Measurements from ENCODE around the gene SLC25A25.

DNA sequence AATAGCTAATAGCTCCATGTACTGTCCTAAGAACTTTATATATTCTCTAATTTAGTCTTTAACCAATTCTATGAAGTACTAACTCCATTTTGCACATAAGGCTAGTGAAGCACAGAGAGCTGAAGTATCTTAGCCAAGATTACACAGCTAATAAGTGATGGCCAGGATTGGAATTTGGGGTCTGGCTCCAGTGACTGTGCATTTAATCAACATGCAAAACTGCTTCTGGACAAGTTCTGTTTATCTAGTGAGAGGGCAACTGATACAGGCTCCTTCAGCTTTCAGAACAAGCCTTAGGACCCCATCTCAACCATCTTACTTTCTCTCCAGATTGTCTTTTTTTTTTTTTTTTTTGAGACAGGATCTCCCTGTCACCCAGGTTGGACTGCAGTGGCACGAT is 21.3 kb downstream of the SLC25A25 start:
- TF ChIP-seq POLR2AphosphoS5 (IDR thresholded peaks at IDR 0.05; ENCODE audit: borderline replicate concordance, low read depth, low read length) (no peak), EZH2 (IDR thresholded peaks at IDR 0.05) (no peak)
